T-helper 1 cell treated with Interleukin-12 subunit alpha and Interleukin-12 subunit beta and Interleukin-4 antibody, amounts not matched to agents 30 ng/mL and 1 ng/mL, for 36 hours (primary cell): Measurements from ENCODE around the gene DGCR8. TPM values are rescaled to one million over a fixed set of nuclear protein-coding genes. Genes with fewer than 3 reads are reported as not detected.
"Not testable (repeated sequence)": the region's sequence is repeated elsewhere in the genome, so short reads cannot be mapped to it uniquely, and the experiment has no call there.

ENCODE experiments used
- intact Hi-C: fragments of 100-400 bp; cut with micrococcal nuclease; formaldehyde crosslinking; loops from one replicate; pipeline ENCODE4 v1.15.1; 2024
- total RNA-seq: library from RNA; stranded (reverse); gene quantifications from 2 replicates; pipeline ENCODE4 v1.2.3, GENCODE V29; 2022

The DGCR8 gene
- total RNA-seq, 1 donor from 2014 or later: 66.1 TPM

- intact Hi-C loops: no loop called here
These were observed 69.5 kb downstream of the DGCR8 start for GRCh38 chr22:20149257-20150250.

- intact Hi-C loops: no loop called here
These were observed 70.6 kb downstream of the DGCR8 start, which contains the start of gene CCDC188 for GRCh38 chr22:20150381-20151275. CCDC188 (minus strand) TSS chr22:20151055; CDS start chr22:20150986, 69 bp downstream.

- intact Hi-C loops: no loop called here
These were observed 71.2 kb downstream of the DGCR8 start for GRCh38 chr22:20151276-20151588.

- intact Hi-C loops: no loop called here
These were observed 72.4 kb downstream of the DGCR8 start for GRCh38 chr22:20152464-20152890.

- intact Hi-C loops: no loop called here
These were observed 73.9 kb downstream of the DGCR8 start for GRCh38 chr22:20153945-20154344.

GRCh38 chr22:20154602-20155187, 74.7 kb downstream of the DGCR8 start:
- intact Hi-C loops: no loop called here

- intact Hi-C loops: no loop called here
These were observed 75.4 kb downstream of the DGCR8 start for GRCh38 chr22:20155330-20156041.

- intact Hi-C loops: no loop called here
These were observed 76.0 kb downstream of the DGCR8 start for GRCh38 chr22:20156042-20156389.

GRCh38 chr22:20156611-20157429, 76.8 kb downstream of the DGCR8 start:
- intact Hi-C loops: loop anchor here (1.0 kb wide), 5 partner anchors 81 to 299 kb away; partner anchors contain the start of gene RTN4R

- intact Hi-C loops: loop anchor here (1.0 kb wide), 5 partner anchors 81 to 299 kb away; partner anchors contain the start of gene RTN4R
These were observed 77.6 kb downstream of the DGCR8 start for GRCh38 chr22:20157430-20158183.

GRCh38 chr22:20158391-20159036, 78.5 kb downstream of the DGCR8 start:
- intact Hi-C loops: no loop called here

GRCh38 chr22:20159076-20159475, 79.0 kb downstream of the DGCR8 start:
- intact Hi-C loops: no loop called here

- intact Hi-C loops: not testable (repeated sequence)
These were observed 79.5 kb downstream of the DGCR8 start for GRCh38 chr22:20159531-20159930.

GRCh38 chr22:20160041-20160440, 80.0 kb downstream of the DGCR8 start:
- intact Hi-C loops: no loop called here

Other genes with a start within 250 kb of the DGCR8 start
- 9.9 and 10.5 TPM in 2 replicates for gene GNB1L, start 225.4 kb upstream of the DGCR8 start, total RNA-seq
- 14.8 and 16.7 TPM in 2 replicates for gene RTL10, start 225.4 kb upstream of the DGCR8 start, total RNA-seq
- 87.3 and 94.3 TPM in 2 replicates for gene COMT, start 138.5 kb upstream of the DGCR8 start, total RNA-seq
- gene TXNRD2, start 138.4 kb upstream of the DGCR8 start, total RNA-seq: 19.7 and 24.4 TPM in 2 replicates
- gene ARVCF, start 63.4 kb upstream of the DGCR8 start, total RNA-seq: 1.7 and 3.0 TPM in 2 replicates
- gene TANGO2, start 59.1 kb upstream of the DGCR8 start, total RNA-seq: 48.7 and 49.9 TPM in 2 replicates
- gene RANBP1, start 35.9 kb downstream of the DGCR8 start, total RNA-seq: 233 and 242 TPM in 2 replicates
- 111 and 113 TPM in 2 replicates for gene TRMT2A, start 37.0 kb downstream of the DGCR8 start, total RNA-seq
- gene ZDHHC8, start 51.6 kb downstream of the DGCR8 start, total RNA-seq: 55.2 and 61.8 TPM in 2 replicates
- gene CCDC188, start 70.8 kb downstream of the DGCR8 start, total RNA-seq: 0.41 TPM in 1 of 2 replicates, not detected in the other
- 1.4 and 2.0 TPM in 2 replicates for gene RTN4R, start 188.1 kb downstream of the DGCR8 start, total RNA-seq
- 44.5 and 45.4 TPM in 2 replicates for gene DGCR6L, start 239.8 kb downstream of the DGCR8 start, total RNA-seq